SK-N-SH treated with all-trans-retinoic acid at 6 μM for 48 hours (cell line): ENCODE results near the gene TMEM9B.

ENCODE experiments used
- ARNTL ChIP-seq: fragments of 450-650 bp; formaldehyde crosslinking; IDR thresholded peaks from 2 replicates; pipeline ENCODE4 v1.5.0; 2020; ENCODE audit warnings: low read depth, mild to moderate bottlenecking, moderate library complexity, borderline replicate concordance
- BACH2 ChIP-seq: fragments of 250-450 bp; sonication (Bioruptor Pico); IDR thresholded peaks from 2 replicates; pipeline ENCODE4 v1.9.0; 2021; ENCODE audit warnings: mild to moderate bottlenecking, borderline replicate concordance
- ESRRG ChIP-seq: fragments of 250-450 bp; sonication (Bioruptor Pico); IDR thresholded peaks from 2 replicates; pipeline ENCODE4 v1.6.1; 2021; ENCODE audit warnings: mild to moderate bottlenecking
- ISL1 ChIP-seq: fragments of 250-450 bp; sonication (Bioruptor Pico); IDR thresholded peaks from 2 replicates; pipeline ENCODE4 v2.1.2; 2022; ENCODE audit warnings: mild to moderate bottlenecking, moderate library complexity
- PATZ1 ChIP-seq: fragments of 250-450 bp; sonication (Bioruptor Pico); IDR thresholded peaks from 2 replicates; pipeline ENCODE4 v1.8.0; 2020; ENCODE audit warnings: mild to moderate bottlenecking, moderate library complexity, borderline replicate concordance
- RARB ChIP-seq: fragments of 250-450 bp; sonication (Bioruptor Pico); IDR thresholded peaks from 2 replicates; pipeline ENCODE4 v1.8.0; 2021; ENCODE audit warnings: mild to moderate bottlenecking, moderate library complexity
- SNAI2 ChIP-seq: fragments of 250-450 bp; sonication (Bioruptor Pico); IDR thresholded peaks from 2 replicates; pipeline ENCODE4 v1.5.0; 2020; ENCODE audit warnings: mild to moderate bottlenecking, moderate library complexity
- ZFP30 ChIP-seq: fragments of 450-650 bp; formaldehyde crosslinking; IDR thresholded peaks from 2 replicates; pipeline ENCODE4 v1.5.0; 2022; ENCODE audit warnings: mild to moderate bottlenecking, moderate library complexity
- ZNF8 ChIP-seq: fragments of 450-650 bp; formaldehyde crosslinking; IDR thresholded peaks from 2 replicates; pipeline ENCODE4 v1.5.0; 2020; ENCODE audit warnings: mild to moderate bottlenecking, moderate library complexity

GRCh38 chr11:8914661-8915018 lies 49.6 kb downstream of the TMEM9B start:
- TF ChIP-seq RARB (CRISPR knock-in tag) (no peak), BACH2 (CRISPR knock-in tag) (no peak), ESRRG (CRISPR knock-in tag) (no peak), ISL1 (CRISPR knock-in tag) (no peak), ZFP30 (CRISPR knock-in tag) (no peak), ZNF8 (CRISPR knock-in tag) (no peak), ARNTL (CRISPR knock-in tag) (no peak), SNAI2 (no peak), PATZ1 (no peak)
